ENCODE measurements around the gene IQSEC3.
A peak's percentile ranks its signal among the peaks of the same experiment; 100 is the strongest.
"Not testable (repeated sequence)": the region's sequence is repeated elsewhere in the genome, so short reads cannot be mapped to it uniquely, and the experiment has no call there.

Gene IQSEC3

GRCh38 chr12:61845-62244 is 4.7 kb upstream of the IQSEC3 start:
- CTCF ChIA-PET, POLR2A ChIA-PET: not testable (repeated sequence)

DNA sequence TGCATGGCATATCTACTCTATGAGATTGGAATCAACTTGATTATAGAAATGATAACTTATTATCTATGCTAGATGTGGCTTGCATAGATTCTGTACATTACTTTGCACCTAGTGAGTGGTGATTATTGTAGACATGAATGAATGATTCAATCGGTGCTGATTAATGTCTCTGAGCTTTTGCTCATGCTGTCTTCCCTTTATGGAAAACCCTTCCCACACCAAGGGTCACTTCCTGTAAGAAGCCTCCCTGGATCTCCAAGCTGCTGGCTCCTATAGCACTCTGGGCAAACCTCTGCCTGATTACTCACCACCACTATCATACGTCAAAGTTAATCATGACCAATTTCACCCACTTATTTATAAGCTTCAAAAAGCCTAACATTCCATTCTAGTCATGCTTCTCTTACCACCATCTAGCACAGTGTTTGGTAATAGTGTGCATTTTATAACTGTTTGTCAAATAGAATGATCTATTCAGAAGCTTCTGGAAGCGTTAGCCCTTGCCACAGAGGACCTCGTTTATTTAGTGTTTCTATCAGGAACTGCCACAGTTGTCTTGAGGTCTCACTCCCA is 990 bp upstream of the IQSEC3 start:
- POLR2A ChIA-PET; H3K9me3 ChIP-seq (ENCODE audit: control insufficient read depth, insufficient read depth, low read depth, low read length); H3K27ac ChIP-seq (ENCODE audit: extremely low read depth, low read depth, low read length); H3K4me1 ChIP-seq (ENCODE audit: control insufficient read depth, insufficient read depth, low read length); CTCF ChIA-PET; H3K36me3 ChIP-seq (ENCODE audit: control insufficient read depth in 2 of 2, insufficient read depth in 1 of 2, low read length in 2 of 2); H3K4me3 ChIP-seq (ENCODE audit: low read depth, low read length): not testable (repeated sequence)

More at GRCh38 chr12:61845-62244, 4.7 kb upstream of the IQSEC3 start:
- not testable (repeated sequence) for H3K27ac ChIP-seq (ENCODE audit: extremely low read depth, low read depth, low read length); H3K9me3 ChIP-seq (ENCODE audit: control insufficient read depth, insufficient read depth, low read depth, low read length); H3K4me3 ChIP-seq (ENCODE audit: low read depth, low read length); H3K4me1 ChIP-seq (ENCODE audit: control insufficient read depth, insufficient read depth, low read length); H3K36me3 ChIP-seq (ENCODE audit: control insufficient read depth in 2 of 2, insufficient read depth in 1 of 2, low read length in 2 of 2)
- peak; percentile 63; the same call in 1 of the 2 replicates for TF ChIP-seq SCRT2 (tag by site-specific recombination; IDR thresholded peaks at IDR 0.05)
- TF ChIP-seq SCRT1 (tag by site-specific recombination; IDR thresholded peaks at IDR 0.05; ENCODE audit: borderline replicate concordance), result peak; percentile 69

DNA sequence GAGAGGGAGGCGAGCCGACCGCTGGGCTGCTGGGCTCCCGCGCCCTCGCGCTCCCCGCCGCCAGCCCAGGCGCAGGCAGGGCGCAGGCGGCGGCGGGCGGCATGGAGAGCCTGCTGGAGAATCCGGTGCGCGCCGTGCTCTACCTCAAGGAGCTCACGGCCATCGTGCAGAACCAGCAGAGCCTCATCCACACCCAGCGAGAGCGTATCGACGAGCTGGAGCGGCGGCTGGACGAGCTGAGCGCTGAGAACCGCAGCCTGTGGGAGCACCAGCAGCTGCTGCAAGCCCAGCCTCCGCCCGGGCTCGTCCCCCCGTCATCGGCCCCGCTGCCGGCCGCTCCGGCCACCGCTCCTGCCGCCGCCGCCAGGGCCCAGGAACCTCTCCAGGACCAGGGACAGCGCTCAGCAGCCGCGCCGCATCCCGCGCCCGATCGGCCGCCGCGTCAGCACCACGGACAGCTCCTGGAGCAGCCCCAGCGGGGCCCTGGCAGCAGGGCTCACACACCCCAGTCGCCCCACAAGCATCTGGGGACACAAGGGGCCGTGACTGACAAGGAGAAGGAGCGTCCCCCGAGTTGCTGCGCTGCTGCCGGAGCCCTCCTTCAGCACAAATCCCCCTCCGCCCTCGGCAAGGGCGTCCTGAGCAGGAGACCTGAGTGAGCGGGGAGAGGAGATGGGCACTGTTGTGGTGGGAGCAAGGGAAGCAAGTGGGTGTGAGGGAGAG is 376 bp downstream of the IQSEC3 start:
- H3K4me3 ChIP-seq (ENCODE audit: low read depth, low read length), result peak overlapping the region; percentile 17
- POLR2A ChIA-PET; H3K36me3 ChIP-seq (ENCODE audit: control insufficient read depth in 2 of 2, insufficient read depth in 1 of 2, low read length in 2 of 2); H3K4me1 ChIP-seq (ENCODE audit: control insufficient read depth, insufficient read depth, low read length); H3K27ac ChIP-seq (ENCODE audit: extremely low read depth, low read depth, low read length); H3K9me3 ChIP-seq (ENCODE audit: control insufficient read depth, insufficient read depth, low read depth, low read length); CTCF ChIA-PET: not testable (repeated sequence)
- peak; percentile 59 for TF ChIP-seq ZBTB26 (tag by site-specific recombination; optimal IDR thresholded peaks at IDR 0.05)

DNA sequence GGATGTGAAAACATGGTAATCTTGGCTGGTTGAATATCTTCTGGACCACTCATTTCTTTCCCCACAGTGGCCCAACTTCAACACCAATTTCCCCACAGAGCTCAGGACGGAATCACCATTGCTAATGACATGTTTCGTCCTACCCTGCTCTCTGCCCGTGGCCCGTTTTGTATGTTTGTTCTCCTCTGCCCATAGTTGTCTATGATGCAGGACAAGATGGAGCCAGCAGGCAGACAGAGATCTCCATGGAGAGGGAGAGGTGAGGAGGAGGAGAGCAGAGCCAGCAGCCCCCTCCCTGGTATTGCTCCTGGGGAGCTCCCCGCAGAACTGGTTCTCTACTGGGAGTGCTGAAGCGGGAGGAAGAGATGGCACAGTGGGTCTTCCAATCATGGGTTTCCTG is 3.1 kb downstream of the IQSEC3 start:
- H3K4me3 ChIP-seq (ENCODE audit: low read depth, low read length); H3K27ac ChIP-seq (ENCODE audit: extremely low read depth, low read depth, low read length); H3K4me1 ChIP-seq (ENCODE audit: control insufficient read depth, insufficient read depth, low read length); CTCF ChIA-PET; H3K36me3 ChIP-seq (ENCODE audit: control insufficient read depth in 2 of 2, insufficient read depth in 1 of 2, low read length in 2 of 2); POLR2A ChIA-PET; H3K9me3 ChIP-seq (ENCODE audit: control insufficient read depth, insufficient read depth, low read depth, low read length): not testable (repeated sequence)

GRCh38 chr12:70541-70940 is 4.0 kb downstream of the IQSEC3 start:
- H3K4me1 ChIP-seq (ENCODE audit: control insufficient read depth, insufficient read depth, low read length); H3K27ac ChIP-seq (ENCODE audit: extremely low read depth, low read depth, low read length); H3K36me3 ChIP-seq (ENCODE audit: control insufficient read depth in 2 of 2, insufficient read depth in 1 of 2, low read length in 2 of 2); CTCF ChIA-PET; POLR2A ChIA-PET; H3K9me3 ChIP-seq (ENCODE audit: control insufficient read depth, insufficient read depth, low read depth, low read length); H3K4me3 ChIP-seq (ENCODE audit: low read depth, low read length): not testable (repeated sequence)

DNA sequence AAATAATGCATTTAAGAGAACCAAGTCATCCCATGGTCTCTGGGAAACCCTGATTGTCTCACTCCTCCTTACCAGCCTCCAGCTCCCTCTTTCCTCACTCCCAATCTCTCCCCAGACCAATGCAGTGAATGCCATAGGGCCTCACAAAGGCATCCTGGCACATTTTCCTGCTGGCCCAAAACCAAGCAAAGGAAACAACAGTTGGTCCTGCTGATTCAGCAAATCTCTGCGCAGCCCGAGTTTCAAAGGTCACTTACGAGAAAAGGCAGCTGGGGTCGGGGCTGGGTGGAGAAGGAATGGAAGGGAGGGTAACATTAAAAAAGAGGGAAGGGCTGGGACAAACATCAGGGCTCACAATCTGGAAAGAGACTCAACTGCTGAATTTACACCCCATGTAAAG is 5.5 kb downstream of the IQSEC3 start:
- H3K4me1 ChIP-seq (ENCODE audit: control insufficient read depth, insufficient read depth, low read length); POLR2A ChIA-PET; CTCF ChIA-PET; H3K4me3 ChIP-seq (ENCODE audit: low read depth, low read length); H3K9me3 ChIP-seq (ENCODE audit: control insufficient read depth, insufficient read depth, low read depth, low read length); H3K27ac ChIP-seq (ENCODE audit: extremely low read depth, low read depth, low read length); H3K36me3 ChIP-seq (ENCODE audit: control insufficient read depth in 2 of 2, insufficient read depth in 1 of 2, low read length in 2 of 2): not testable (repeated sequence)

GRCh38 chr12:74420-75190 is 8.0 kb downstream of the IQSEC3 start:
- CTCF ChIA-PET; H3K36me3 ChIP-seq (ENCODE audit: control insufficient read depth in 2 of 2, insufficient read depth in 1 of 2, low read length in 2 of 2); POLR2A ChIA-PET; H3K4me1 ChIP-seq (ENCODE audit: control insufficient read depth, insufficient read depth, low read length); H3K4me3 ChIP-seq (ENCODE audit: low read depth, low read length); H3K27ac ChIP-seq (ENCODE audit: extremely low read depth, low read depth, low read length); H3K9me3 ChIP-seq (ENCODE audit: control insufficient read depth, insufficient read depth, low read depth, low read length): not testable (repeated sequence)

DNA sequence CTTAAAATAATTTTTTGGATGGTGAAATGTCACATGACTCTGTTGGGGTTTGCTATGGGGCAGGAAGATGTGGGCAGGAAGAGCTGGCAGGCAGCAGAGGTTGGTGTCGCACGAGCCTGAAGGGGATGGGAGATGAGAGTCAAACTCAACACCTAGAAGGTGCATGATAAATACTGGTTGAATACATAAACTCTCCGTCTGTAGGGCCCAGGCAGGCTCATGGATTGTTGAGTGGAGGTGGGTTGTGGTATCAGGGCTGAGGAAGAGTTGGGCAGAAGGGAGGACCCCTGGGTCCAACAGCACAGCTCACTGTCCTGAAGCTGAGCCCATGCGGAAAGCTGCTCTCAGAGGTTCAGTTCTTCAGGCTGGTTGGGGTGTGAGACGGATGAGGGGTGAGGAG is 9.0 kb downstream of the IQSEC3 start:
- H3K36me3 ChIP-seq (ENCODE audit: control insufficient read depth in 2 of 2, insufficient read depth in 1 of 2, low read length in 2 of 2); H3K4me3 ChIP-seq (ENCODE audit: low read depth, low read length); H3K4me1 ChIP-seq (ENCODE audit: control insufficient read depth, insufficient read depth, low read length); H3K27ac ChIP-seq (ENCODE audit: extremely low read depth, low read depth, low read length); CTCF ChIA-PET; H3K9me3 ChIP-seq (ENCODE audit: control insufficient read depth, insufficient read depth, low read depth, low read length): not testable (repeated sequence)
- POLR2A ChIA-PET, result interaction anchor here (0.7 kb wide), 1 partner anchor 43 kb away, joined by 5 read pairs; no protein-coding TSS in a partner anchor
